Fibroblast of lung (primary cell): ENCODE data around the gene ZNF581. TPM values are rescaled to one million over a fixed set of nuclear protein-coding genes. Genes with fewer than 3 reads are reported as not detected.

ENCODE experiments used
- DNase-seq, 2 donors: peaks; one replicate each; pipeline versions ENCODE4 v3.0.0 to v3.0.0-alpha.2; 2010; ENCODE audit warnings: low read depth in 2 of 2
- H2AFZ ChIP-seq: 2 replicates; pipeline ENCODE4 v1.5.1; 2012; ENCODE audit warnings: low read length, control low read depth, inconsistent platforms
- H3K27ac ChIP-seq: 2 replicates; pipeline ENCODE4 v1.5.1; 2011; ENCODE audit warnings: low read length, control low read depth; ENCODE audit not compliant: insufficient read depth
- H3K27me3 ChIP-seq: 2 replicates; pipeline ENCODE4 v1.5.1; 2011; ENCODE audit warnings: mild to moderate bottlenecking, low read length; ENCODE audit not compliant: control insufficient read depth, insufficient read depth
- H3K36me3 ChIP-seq: 2 replicates; pipeline ENCODE4 v1.5.1; 2011; ENCODE audit warnings: low read length; ENCODE audit not compliant: control insufficient read depth, insufficient read depth
- H3K4me1 ChIP-seq: 2 replicates; pipeline ENCODE4 v1.5.1; 2011; ENCODE audit warnings: low read length; ENCODE audit not compliant: control insufficient read depth, insufficient read depth; ENCODE audit errors: extremely low read depth
- H3K4me2 ChIP-seq: 2 replicates; pipeline ENCODE4 v1.5.1; 2011; ENCODE audit warnings: low read length, control low read depth; ENCODE audit not compliant: insufficient read depth; ENCODE audit errors: extremely low read depth
- H3K4me3 ChIP-seq, 4 experiments: fragments of 200-600 bp in 1 of 4; sonication (generic) in 1 of 4; replicated peaks in 1 of 4; 2 replicates each; pipeline ENCODE4 v1.5.1; 2011 to 2016; ENCODE audit warnings: low read length in 4 of 4, low read depth in 3 of 4, mild to moderate bottlenecking in 3 of 4, control low read depth in 2 of 4, inconsistent platforms in 1 of 4, mixed read lengths in 1 of 4; ENCODE audit not compliant: insufficient read depth in 1 of 4; ENCODE audit errors: control extremely low read depth in 1 of 4
- H3K79me2 ChIP-seq: 2 replicates; pipeline ENCODE4 v1.5.1; 2012; ENCODE audit warnings: mild to moderate bottlenecking, low read length, inconsistent platforms; ENCODE audit not compliant: control insufficient read depth, insufficient read depth
- H3K9ac ChIP-seq: 2 replicates; pipeline ENCODE4 v1.5.1; 2011; ENCODE audit warnings: mild to moderate bottlenecking, low read length, control low read depth; ENCODE audit not compliant: insufficient read depth
- H3K9me3 ChIP-seq: 2 replicates; pipeline ENCODE4 v1.5.1; 2012; ENCODE audit warnings: low read depth, low read length; ENCODE audit not compliant: control insufficient read depth, insufficient read depth
- H4K20me1 ChIP-seq: 2 replicates; pipeline ENCODE4 v1.5.1; 2011; ENCODE audit warnings: low read length; ENCODE audit not compliant: control insufficient read depth, insufficient read depth; ENCODE audit errors: extremely low read depth
- EZH2 ChIP-seq: IDR thresholded peaks from 2 replicates; pipeline ENCODE4 v1.5.1; 2012; ENCODE audit warnings: low read length, control low read depth, mild to moderate bottlenecking; ENCODE audit errors: missing control alignments
- polyA plus RNA-seq, 2 donors: library from polyadenylated mRNA; depleted of rRNA in 1 of 2; stranded (reverse) in 1 of 2; unstranded in 1 of 2; fragments of >200 nt; gene quantifications; 2 replicates each; pipeline ENCODE4 v1.2.1, GENCODE V29; 2011 to 2012; ENCODE audit warnings: missing spikeins in 1 of 2
- total RNA-seq: library from RNA; depleted of rRNA; stranded (reverse); fragments of >200 nt; gene quantifications from 2 replicates; pipeline ENCODE4 v1.2.1, GENCODE V29; 2014
- TF ChIP-seq, protein P1 (sequence below), 2 donors: IDR thresholded peaks in 1 of 2; conservative IDR thresholded peaks in 1 of 2; 1 replicate in 1 of 2; 2 replicates in 1 of 2; pipeline ENCODE4 v1.5.1; 2011 to 2012; ENCODE audit warnings: low read length in 2 of 2, control low read depth in 1 of 2, inconsistent platforms in 1 of 2, low read depth in 1 of 2, mild to moderate bottlenecking in 1 of 2

ZNF581 gene
- total and polyA plus RNA-seq, 2 donors (not counting 1 experiment from before 2014, with no cell fraction given) = 9.2 to 33.4 TPM

DNA sequence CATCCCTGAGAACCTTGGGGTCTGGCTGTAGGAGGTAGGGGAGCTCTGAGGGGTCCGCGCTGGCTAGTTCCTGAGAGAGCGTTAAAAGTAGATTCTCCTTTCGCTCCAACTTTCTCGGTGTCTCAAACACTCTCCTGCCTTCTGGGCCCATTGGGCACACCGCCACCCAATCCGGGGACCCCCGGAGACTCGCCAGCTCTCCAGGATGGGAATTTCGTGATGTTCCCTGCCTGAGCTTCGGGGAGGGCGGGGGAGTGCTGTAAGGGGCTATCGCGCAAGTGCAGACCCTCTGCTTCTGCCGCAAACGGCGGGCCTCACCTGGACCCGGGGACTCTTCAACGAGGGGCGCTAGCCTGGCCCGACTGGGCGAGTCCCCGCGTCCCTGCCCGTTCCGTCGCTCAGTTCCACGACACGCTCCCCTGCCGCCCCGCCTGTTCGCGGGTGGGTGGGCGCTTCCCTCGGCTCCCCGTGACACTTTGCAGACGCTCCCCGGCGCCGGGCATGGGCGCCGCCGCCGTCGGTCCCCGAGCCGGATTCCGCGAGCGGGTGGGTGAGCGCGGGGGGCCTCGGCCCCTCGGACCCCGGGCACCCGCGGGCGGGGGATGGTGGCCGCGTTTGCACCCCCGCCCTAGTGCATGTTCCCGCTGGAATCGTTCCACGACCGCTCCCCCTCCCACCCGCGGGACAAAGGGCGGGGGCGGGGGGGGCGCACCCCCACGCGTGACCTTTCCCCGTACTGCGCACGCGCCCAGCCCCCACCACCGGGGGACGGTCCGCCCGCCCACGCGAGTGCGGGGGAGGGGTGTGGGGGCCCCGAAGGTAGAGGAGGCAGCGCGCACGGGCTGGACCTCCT is 4.5 kb downstream of the ZNF581 start, which contains the start of gene CCDC106:
TSS of gene CCDC106 (plus strand) at position 481 of the 853 bp plus-strand sequence. CDS start 835 bp downstream, outside the sequence.
- peak within 1 kb of the TSS; percentile 61 for H3K9ac ChIP-seq
- peak within 1 kb of the TSS; percentile 38 for H3K27ac ChIP-seq
- H3K4me3 ChIP-seq = peak within 1 kb of the TSS; percentile 58 to 79 (median 64)
- TF ChIP-seq, protein P1, sequence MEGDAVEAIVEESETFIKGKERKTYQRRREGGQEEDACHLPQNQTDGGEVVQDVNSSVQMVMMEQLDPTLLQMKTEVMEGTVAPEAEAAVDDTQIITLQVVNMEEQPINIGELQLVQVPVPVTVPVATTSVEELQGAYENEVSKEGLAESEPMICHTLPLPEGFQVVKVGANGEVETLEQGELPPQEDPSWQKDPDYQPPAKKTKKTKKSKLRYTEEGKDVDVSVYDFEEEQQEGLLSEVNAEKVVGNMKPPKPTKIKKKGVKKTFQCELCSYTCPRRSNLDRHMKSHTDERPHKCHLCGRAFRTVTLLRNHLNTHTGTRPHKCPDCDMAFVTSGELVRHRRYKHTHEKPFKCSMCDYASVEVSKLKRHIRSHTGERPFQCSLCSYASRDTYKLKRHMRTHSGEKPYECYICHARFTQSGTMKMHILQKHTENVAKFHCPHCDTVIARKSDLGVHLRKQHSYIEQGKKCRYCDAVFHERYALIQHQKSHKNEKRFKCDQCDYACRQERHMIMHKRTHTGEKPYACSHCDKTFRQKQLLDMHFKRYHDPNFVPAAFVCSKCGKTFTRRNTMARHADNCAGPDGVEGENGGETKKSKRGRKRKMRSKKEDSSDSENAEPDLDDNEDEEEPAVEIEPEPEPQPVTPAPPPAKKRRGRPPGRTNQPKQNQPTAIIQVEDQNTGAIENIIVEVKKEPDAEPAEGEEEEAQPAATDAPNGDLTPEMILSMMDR (conservative IDR thresholded peaks at IDR 0.05 in 1 of 2, IDR thresholded peaks at IDR 0.05 in 1 of 2; ENCODE audit: low read depth in 1 of 2, low read length in 2 of 2) = no peak
- TF ChIP-seq EZH2 = no peak
- H3K36me3 ChIP-seq = peaks cover 18% of the 10 kb centered on the region
- no peaks in the 10 kb centered on the region for H4K20me1 ChIP-seq
- H3K4me2 ChIP-seq = peak within 1 kb of the TSS; percentile 93
- H3K27me3 ChIP-seq = no peaks in the 10 kb centered on the region
- H2AFZ ChIP-seq = peak within 1 kb of the TSS; percentile 76
- DNase-seq = peak; percentile 75 to 86
- peaks cover 20% of the 10 kb centered on the region for H3K79me2 ChIP-seq
- peaks cover 6% of the 10 kb centered on the region for H3K4me1 ChIP-seq
- no peaks in the 10 kb centered on the region for H3K9me3 ChIP-seq

- Histone ChIP-seq H3K9me3 (no peaks in the 10 kb centered on the region), H3K27ac (no peak overlapping the region), H3K9ac (peak overlapping the region; percentile 61), H4K20me1 (no peaks in the 10 kb centered on the region), H3K4me2 (peak overlapping the region; percentile 49), H3K4me3 (peak overlapping the region; percentile 58 to 79 (median 64)), H2AFZ (no peak overlapping the region), H3K36me3 (peaks cover 18% of the 10 kb centered on the region), H3K79me2 (peaks cover 18% of the 10 kb centered on the region), H3K4me1 (peaks cover 3% of the 10 kb centered on the region), H3K27me3 (no peaks in the 10 kb centered on the region)
- no peak for TF ChIP-seq EZH2
- TF ChIP-seq, protein P1 (conservative IDR thresholded peaks at IDR 0.05 in 1 of 2, IDR thresholded peaks at IDR 0.05 in 1 of 2; ENCODE audit: low read depth in 1 of 2, low read length in 2 of 2) = no peak
- DNase-seq = no peak
Observed at GRCh38 chr19:55648585-55649267, 5.3 kb downstream of the ZNF581 start.
